GM21423 (cell line): ENCODE measurements around the gene GLI3.

ENCODE experiments used
- ATAC-seq: cut with Tn5 transposase; IDR thresholded peaks from one replicate; pipeline ENCODE4 v1.9.1; 2021; ENCODE audit warnings: mild to moderate bottlenecking, moderate library complexity; ENCODE audit not compliant: unreplicated experiment

GLI3 gene

GRCh38 chr7:42107484-42108240, 129.3 kb downstream of the GLI3 start:
- ATAC-seq: no peak

GRCh38 chr7:42106562-42106961, 130.4 kb downstream of the GLI3 start:
- ATAC-seq: no peak

GRCh38 chr7:42105554-42106358, 131.3 kb downstream of the GLI3 start:
- ATAC-seq: no peak

DNA sequence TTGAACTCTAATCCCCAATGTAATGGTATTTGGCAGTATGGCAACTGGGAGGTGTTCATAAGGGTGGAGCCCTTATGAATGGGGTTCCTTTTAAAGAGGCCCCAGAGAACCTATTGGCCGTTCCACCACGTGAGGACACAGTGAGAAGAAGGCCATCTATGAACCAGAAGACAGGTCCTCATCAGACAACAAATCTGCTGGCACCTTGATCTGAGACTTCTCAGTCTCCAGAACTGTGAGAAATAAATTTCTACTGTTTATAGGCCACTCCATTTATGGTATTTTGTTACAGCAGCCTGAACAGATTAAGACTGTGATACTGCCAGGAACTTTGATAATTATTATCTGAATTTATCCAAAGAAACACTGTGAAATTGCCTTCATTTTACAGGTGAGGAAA, 132.3 kb downstream of the GLI3 start:
- ATAC-seq: no peak

- ATAC-seq: no peak
Measured at GRCh38 chr7:42104231-42104630, 132.8 kb downstream of the GLI3 start.

- no peak for ATAC-seq
Measured at GRCh38 chr7:42103456-42103855, 133.6 kb downstream of the GLI3 start.

- ATAC-seq: no peak
Measured at GRCh38 chr7:42103020-42103419, 134.0 kb downstream of the GLI3 start.

- no peak for ATAC-seq
Measured at GRCh38 chr7:42102301-42102700, 134.7 kb downstream of the GLI3 start.

GRCh38 chr7:42100156-42100508, 136.9 kb downstream of the GLI3 start:
- ATAC-seq: no peak

DNA sequence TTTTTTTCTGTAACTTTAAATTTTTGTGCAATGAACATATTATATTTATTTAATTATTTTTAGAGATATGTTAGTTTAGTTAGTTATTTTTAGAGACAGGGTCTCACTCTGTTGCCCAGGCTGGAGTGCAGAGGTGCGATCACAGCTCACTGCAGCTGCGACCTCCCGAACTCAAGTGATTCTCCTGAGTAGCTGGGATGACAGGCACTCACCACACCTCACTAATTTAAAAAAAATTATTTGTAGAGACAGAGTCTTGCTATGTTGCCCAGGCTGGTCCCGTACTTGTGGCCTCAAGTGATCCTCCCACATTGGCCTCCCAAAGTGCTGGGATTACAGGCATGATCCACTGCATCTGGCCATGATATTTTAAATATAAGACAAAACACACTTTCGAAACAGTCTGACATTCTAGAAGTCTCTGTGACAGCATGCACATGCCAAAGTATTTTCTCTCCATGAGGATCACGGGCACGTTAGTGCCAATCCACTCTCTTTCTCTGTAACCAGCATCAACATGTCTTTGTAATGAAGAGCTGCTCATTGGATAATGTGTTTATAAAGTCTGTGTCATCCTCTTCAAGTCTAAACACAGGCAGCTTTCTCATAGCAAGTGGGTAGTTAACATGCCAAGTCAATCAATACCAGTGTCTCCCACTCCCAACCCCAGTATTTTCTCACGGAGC, 137.4 kb downstream of the GLI3 start:
- ATAC-seq: no peak

GRCh38 chr7:42099066-42099465, 137.9 kb downstream of the GLI3 start:
- no peak for ATAC-seq

DNA sequence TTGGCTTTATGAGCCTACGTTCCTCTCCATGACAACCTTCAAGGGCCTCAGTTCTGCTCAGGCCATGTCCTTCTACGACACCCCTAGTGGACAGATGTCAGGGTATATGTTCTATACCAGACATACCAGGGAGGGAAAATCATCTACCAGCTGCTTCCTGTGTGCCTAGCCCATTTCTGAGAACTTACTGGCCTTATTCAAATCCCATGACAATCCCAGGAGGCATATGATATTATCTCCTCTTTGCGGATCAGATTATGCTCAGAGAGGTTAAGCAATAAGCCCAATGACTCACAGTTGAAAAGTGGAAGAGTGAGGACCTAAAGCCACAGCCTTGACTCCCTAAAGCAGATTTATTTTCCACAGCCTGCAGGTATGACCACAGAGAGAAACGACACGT, 139.3 kb downstream of the GLI3 start:
- ATAC-seq: no peak

GRCh38 chr7:42096681-42097561, 140.1 kb downstream of the GLI3 start:
- no peak for ATAC-seq

DNA sequence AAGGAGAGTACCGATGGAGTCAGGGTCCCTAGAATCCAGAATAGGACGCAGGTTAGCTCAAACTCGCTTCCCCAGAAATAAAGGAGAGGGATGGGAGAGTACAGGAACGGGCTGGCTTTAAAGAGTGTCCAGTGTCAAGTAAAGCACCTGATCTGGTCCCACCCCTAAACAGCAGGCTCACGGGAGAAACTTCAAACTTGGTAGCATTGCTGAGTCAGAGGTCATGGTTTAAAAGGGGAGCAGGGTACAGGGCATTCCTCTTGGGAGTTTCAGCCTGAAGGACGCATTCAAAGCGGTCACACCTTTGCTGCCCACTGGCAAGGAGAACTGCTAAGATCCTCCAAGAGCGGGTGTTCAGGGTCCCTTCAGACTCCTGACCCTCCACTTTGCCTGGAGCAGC, 140.7 kb downstream of the GLI3 start:
- no peak for ATAC-seq

GRCh38 chr7:42095791-42096190, 141.2 kb downstream of the GLI3 start:
- ATAC-seq: no peak

- ATAC-seq: no peak
Measured at GRCh38 chr7:42093349-42093905, 143.6 kb downstream of the GLI3 start.

DNA sequence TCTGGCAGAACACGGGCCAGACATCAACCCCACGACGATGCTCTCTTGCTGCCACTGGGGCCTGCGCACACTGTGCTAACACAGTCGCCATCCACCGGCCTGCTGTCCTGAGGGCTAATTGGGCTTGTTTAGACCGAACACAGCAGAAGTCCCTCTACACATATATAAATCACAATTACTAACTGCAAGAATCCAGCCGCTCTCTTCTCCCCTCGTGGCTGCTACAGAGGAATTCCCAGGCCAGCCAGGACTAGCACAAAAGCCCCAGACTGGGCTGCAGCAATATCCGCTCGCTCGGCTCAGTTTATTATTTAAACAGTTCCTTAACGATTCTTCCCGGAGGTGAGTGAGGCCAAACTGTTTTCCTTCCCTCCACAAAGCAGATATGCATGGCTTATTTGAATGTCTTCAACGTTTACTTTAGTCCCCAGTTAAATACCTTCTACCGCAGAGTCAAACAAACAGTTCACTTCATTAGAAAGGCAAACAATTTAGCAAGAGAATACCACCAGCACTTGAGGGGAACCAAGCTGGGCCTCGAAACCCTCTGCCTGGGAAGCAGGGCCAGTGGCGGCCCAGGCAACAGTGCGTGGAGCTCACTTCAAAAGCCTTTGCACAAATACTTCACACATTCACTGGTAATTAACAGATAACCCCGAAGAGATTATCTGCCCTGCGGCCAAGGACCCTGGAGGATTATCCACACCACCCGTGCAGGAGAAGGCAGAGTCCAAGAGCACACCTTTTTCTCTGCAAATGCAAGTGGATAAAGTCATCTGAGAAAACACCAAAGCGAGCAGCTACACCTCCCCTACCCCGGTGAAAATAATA, 145.3 kb downstream of the GLI3 start:
- ATAC-seq: no peak

GRCh38 chr7:42090806-42091205, 146.2 kb downstream of the GLI3 start:
- no peak for ATAC-seq

DNA sequence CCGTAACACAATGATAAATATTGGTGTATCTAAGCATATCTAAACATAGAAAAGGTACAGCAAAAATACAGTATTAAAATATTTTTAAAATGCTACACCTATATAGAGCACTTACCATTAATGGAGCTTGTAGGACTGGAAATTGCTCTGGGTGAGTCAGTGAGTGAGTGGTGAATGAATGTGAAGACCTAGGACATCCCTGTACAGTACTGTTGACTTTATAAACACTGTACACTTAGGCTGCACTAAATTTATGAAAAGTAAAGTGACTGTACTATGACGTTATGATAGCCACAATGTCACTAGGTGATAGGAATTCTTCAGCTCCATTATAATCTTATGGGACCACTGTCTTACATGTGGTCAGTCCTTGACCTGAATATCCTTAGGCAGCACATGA, 147.0 kb downstream of the GLI3 start:
- no peak for ATAC-seq

DNA sequence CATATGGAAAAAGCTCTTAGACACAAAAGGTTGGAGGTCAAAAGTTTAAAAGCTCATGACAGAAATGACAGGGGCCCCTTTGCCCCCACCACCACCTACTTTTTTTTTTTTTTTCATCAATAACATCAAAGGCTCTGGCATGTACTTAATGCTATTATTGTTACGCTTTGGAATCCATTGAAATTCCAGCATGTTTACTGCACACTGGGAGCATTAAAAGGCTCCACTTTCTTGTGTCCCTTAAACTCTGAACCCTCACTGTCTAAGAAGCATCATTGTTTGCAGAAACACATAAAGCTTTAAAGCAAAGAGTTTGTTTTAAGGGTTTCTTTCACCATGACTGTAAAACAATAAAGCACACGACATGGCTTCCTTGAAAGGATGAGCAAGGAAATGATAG, 149.4 kb downstream of the GLI3 start:
- ATAC-seq: no peak
